Neural progenitor cell (in vitro differentiated cells): ENCODE data around the gene KRT12.

Experiments used
- EZH2 ChIP-seq: fragments of 200-600 bp; sonication (generic); IDR thresholded peaks from 2 replicates; pipeline ENCODE4 v1.6.1; 2017; ENCODE audit warnings: antibody characterized with exemption, mild to moderate bottlenecking, moderate library complexity
- EZH2phosphoT487 ChIP-seq: fragments of 200-600 bp; sonication (generic); IDR thresholded peaks from 2 replicates; pipeline ENCODE4 v1.6.1; 2017; ENCODE audit warnings: antibody characterized with exemption
- TF ChIP-seq, protein P1 (sequence below): fragments of 200-600 bp; sonication (generic); IDR thresholded peaks from 2 replicates; pipeline ENCODE4 v1.5.1; 2017; ENCODE audit warnings: antibody characterized with exemption, mild to moderate bottlenecking

DNA sequence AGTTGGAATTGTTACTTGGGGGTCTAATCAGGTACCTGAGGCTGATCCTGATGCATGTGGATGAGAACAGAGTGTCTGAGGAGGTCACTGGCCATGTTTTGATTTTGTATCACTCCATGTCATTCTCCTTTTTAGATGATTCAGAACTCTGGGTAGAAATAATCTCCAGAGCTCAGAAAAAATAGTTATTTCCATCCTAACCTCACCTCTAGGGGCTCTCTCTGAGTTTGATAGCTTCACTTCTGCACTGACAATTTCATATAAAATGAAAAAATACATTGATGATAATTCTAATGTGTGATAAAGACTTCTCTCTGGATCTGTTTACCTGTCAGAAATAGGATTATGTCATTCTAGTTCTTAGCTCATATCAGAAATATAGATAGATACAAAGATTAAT, 6.2 kb upstream of the KRT12 start:
- TF ChIP-seq EZH2 (no peak), EZH2phosphoT487 (no peak)
- TF ChIP-seq, protein P1, sequence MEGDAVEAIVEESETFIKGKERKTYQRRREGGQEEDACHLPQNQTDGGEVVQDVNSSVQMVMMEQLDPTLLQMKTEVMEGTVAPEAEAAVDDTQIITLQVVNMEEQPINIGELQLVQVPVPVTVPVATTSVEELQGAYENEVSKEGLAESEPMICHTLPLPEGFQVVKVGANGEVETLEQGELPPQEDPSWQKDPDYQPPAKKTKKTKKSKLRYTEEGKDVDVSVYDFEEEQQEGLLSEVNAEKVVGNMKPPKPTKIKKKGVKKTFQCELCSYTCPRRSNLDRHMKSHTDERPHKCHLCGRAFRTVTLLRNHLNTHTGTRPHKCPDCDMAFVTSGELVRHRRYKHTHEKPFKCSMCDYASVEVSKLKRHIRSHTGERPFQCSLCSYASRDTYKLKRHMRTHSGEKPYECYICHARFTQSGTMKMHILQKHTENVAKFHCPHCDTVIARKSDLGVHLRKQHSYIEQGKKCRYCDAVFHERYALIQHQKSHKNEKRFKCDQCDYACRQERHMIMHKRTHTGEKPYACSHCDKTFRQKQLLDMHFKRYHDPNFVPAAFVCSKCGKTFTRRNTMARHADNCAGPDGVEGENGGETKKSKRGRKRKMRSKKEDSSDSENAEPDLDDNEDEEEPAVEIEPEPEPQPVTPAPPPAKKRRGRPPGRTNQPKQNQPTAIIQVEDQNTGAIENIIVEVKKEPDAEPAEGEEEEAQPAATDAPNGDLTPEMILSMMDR, result no peak
